Ishikawa (cell line): ENCODE measurements around the gene PSENEN.

Source experiments
- CEBPB ChIP-seq: IDR thresholded peaks from 2 replicates; pipeline ENCODE4 v1.6.1; 2012
- CREB1 ChIP-seq: IDR thresholded peaks from 2 replicates; pipeline ENCODE4 v1.6.1; 2012; ENCODE audit warnings: low read depth
- EGR1 ChIP-seq: IDR thresholded peaks from 2 replicates; pipeline ENCODE4 v1.6.1; 2012
- EP300 ChIP-seq: IDR thresholded peaks from 2 replicates; pipeline ENCODE4 v1.6.1; 2012; ENCODE audit warnings: borderline replicate concordance
- FOXM1 ChIP-seq: IDR thresholded peaks from 2 replicates; pipeline ENCODE4 v1.6.1; 2012; ENCODE audit warnings: low read depth, borderline replicate concordance
- MAX ChIP-seq: IDR thresholded peaks from 2 replicates; pipeline ENCODE4 v1.6.1; 2012
- NFIC ChIP-seq: IDR thresholded peaks from 2 replicates; pipeline ENCODE4 v1.6.1; 2012
- RAD21 ChIP-seq: IDR thresholded peaks from 2 replicates; pipeline ENCODE4 v1.6.1; 2012; ENCODE audit warnings: low read depth
- REST ChIP-seq: IDR thresholded peaks from 2 replicates; pipeline ENCODE4 v1.6.1; 2012; ENCODE audit warnings: low read depth, mild to moderate bottlenecking
- TAF1 ChIP-seq: IDR thresholded peaks from 2 replicates; pipeline ENCODE4 v1.6.1; 2012; ENCODE audit warnings: low read depth, mild to moderate bottlenecking
- TCF12 ChIP-seq: IDR thresholded peaks from 2 replicates; pipeline ENCODE4 v1.6.1; 2012; ENCODE audit warnings: low read depth
- TEAD4 ChIP-seq: IDR thresholded peaks from 2 replicates; pipeline ENCODE4 v1.6.1; 2012
- USF1 ChIP-seq: IDR thresholded peaks from 2 replicates; pipeline ENCODE4 v1.6.1; 2012
- YY1 ChIP-seq: IDR thresholded peaks from 2 replicates; pipeline ENCODE4 v1.6.1; 2012; ENCODE audit warnings: low read depth
- ZBTB7A ChIP-seq: IDR thresholded peaks from 2 replicates; pipeline ENCODE4 v1.6.1; 2012; ENCODE audit warnings: low read depth

The PSENEN gene

GRCh38 chr19:35791814-35792279 lies 46.4 kb downstream of the PSENEN start:
- TF ChIP-seq TAF1 (no peak), ZBTB7A (no peak)

- TF ChIP-seq CREB1 (no peak), EGR1 (no peak), MAX (no peak), CEBPB (no peak), NFIC (no peak), YY1 (no peak), TCF12 (no peak), TAF1 (no peak), FOXM1 (no peak), TEAD4 (no peak), RAD21 (no peak), USF1 (no peak)
Measured at GRCh38 chr19:35792312-35792711, 46.9 kb downstream of the PSENEN start.

GRCh38 chr19:35792888-35793287 lies 47.4 kb downstream of the PSENEN start:
- TF ChIP-seq ZBTB7A (no peak), EP300 (no peak), EGR1 (no peak), USF1 (no peak)

GRCh38 chr19:35793381-35794165 lies 48.1 kb downstream of the PSENEN start:
- TF ChIP-seq RAD21 (no peak), TAF1 (no peak), REST (no peak), USF1 (no peak), NFIC (no peak), CREB1 (no peak), FOXM1 (no peak), TCF12 (no peak), CEBPB (no peak), EGR1 (no peak)
